OCI-LY1 (cell line): ENCODE results near the gene ELFN1.
"Not testable (repeated sequence)": the region's sequence is repeated elsewhere in the genome, so short reads cannot be mapped to it uniquely, and the experiment has no call there.

ENCODE experiments used
- H2AFZ ChIP-seq: fragments of 200-600 bp; sonication (generic), shearing (Covaris generic); 2 replicates; pipeline ENCODE4 v1.6.0; 2014; ENCODE audit warnings: antibody characterized with exemption, mild to moderate bottlenecking, low read length
- H3F3A ChIP-seq: fragments of 200-600 bp; sonication (generic), shearing (Covaris generic); 2 replicates; pipeline ENCODE4 v1.6.0; 2014; ENCODE audit warnings: mild to moderate bottlenecking, antibody characterized with exemption, low read length, moderate library complexity; ENCODE audit not compliant: insufficient read depth
- H3K27ac ChIP-seq: fragments of 200-600 bp; sonication (generic); 2 replicates; pipeline ENCODE4 v1.5.1; 2014; ENCODE audit warnings: low read length, mixed run types, mild to moderate bottlenecking, low read depth; ENCODE audit not compliant: poor library complexity, severe bottlenecking
- H3K27me3 ChIP-seq: fragments of 200-600 bp; sonication (generic); 2 replicates; pipeline ENCODE4 v1.6.0; 2014; ENCODE audit warnings: antibody characterized with exemption, mild to moderate bottlenecking, low read length, moderate library complexity; ENCODE audit not compliant: insufficient read depth
- H3K36me3 ChIP-seq: fragments of 200-600 bp; sonication (generic); 2 replicates; pipeline ENCODE4 v1.6.1; 2014; ENCODE audit warnings: mild to moderate bottlenecking, antibody characterized with exemption, low read length, moderate library complexity, mixed read lengths; ENCODE audit not compliant: insufficient read depth
- H3K4me1 ChIP-seq: fragments of 200-600 bp; sonication (generic); 2 replicates; pipeline ENCODE4 v1.5.1; 2014; ENCODE audit warnings: mild to moderate bottlenecking, low read length, moderate library complexity; ENCODE audit not compliant: insufficient read depth, severe bottlenecking
- H3K4me2 ChIP-seq: fragments of 200-600 bp; sonication (generic), shearing (Covaris generic); 2 replicates; pipeline ENCODE4 v1.6.1; 2014; ENCODE audit warnings: low read length
- H3K4me3 ChIP-seq: fragments of 200-600 bp; sonication (generic); 2 replicates; pipeline ENCODE4 v1.5.1; 2014; ENCODE audit warnings: low read length, low read depth, mild to moderate bottlenecking, mixed read lengths; ENCODE audit not compliant: poor library complexity, severe bottlenecking
- H3K79me2 ChIP-seq: fragments of 200-600 bp; shearing (Covaris generic); 2 replicates; pipeline ENCODE4 v1.6.1; 2016; ENCODE audit warnings: mixed run types, low read length, mixed read lengths; ENCODE audit not compliant: insufficient read depth
- H3K9ac ChIP-seq: fragments of 200-600 bp; sonication (generic), shearing (Covaris generic); 2 replicates; pipeline ENCODE4 v1.6.1; 2014; ENCODE audit warnings: mild to moderate bottlenecking, low read length, mixed read lengths
- H3K9me2 ChIP-seq: fragments of 200-600 bp; sonication (generic), shearing (Covaris generic); 2 replicates; pipeline ENCODE4 v1.6.1; 2014; ENCODE audit warnings: low read depth, mild to moderate bottlenecking, low read length, mixed read lengths
- H3K9me3 ChIP-seq: fragments of 200-600 bp; shearing (Covaris generic); 2 replicates; pipeline ENCODE4 v1.6.1; 2014; ENCODE audit warnings: low read length, mixed read lengths
- H4K20me1 ChIP-seq: fragments of 200-600 bp; sonication (generic), shearing (Covaris generic); 2 replicates; pipeline ENCODE4 v1.6.0; 2016; ENCODE audit warnings: mild to moderate bottlenecking, low read length; ENCODE audit not compliant: insufficient read depth
- EZH2 ChIP-seq: fragments of 200-600 bp; sonication (generic), shearing (Covaris generic); IDR thresholded peaks from 2 replicates; pipeline ENCODE4 v1.8.0; 2017; ENCODE audit warnings: borderline replicate concordance, mixed run types, mild to moderate bottlenecking, antibody characterized with exemption, low read length, moderate library complexity, mixed read lengths
- TF ChIP-seq, protein P1 (sequence below): fragments of 200-600 bp; sonication (generic), shearing (Covaris generic); IDR thresholded peaks from 2 replicates; pipeline ENCODE4 v1.5.1; 2017; ENCODE audit warnings: mild to moderate bottlenecking, antibody characterized with exemption, low read length, moderate library complexity, mixed read lengths

The ELFN1 gene

DNA sequence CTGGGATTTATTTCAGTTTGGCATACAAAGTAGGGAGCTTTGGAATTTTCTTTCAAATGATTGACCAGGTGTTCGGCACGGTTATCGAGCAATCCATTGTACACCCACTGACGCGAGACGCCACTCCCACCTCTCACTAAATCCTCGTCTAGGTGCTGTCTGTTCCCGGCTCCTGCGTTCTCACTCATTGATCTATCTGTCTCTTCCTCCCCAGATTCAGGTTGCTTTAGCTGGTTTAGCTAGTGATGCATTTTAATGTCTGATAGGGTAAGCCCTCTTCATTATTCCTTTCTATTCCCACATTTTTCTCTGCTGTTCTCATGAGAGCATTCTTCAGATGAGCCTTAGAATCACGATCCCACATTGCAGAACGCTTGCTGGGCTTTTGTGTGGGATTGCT lies 91.7 kb downstream of the ELFN1 start:
- Histone ChIP-seq H3K9ac (no peak overlapping the region), H4K20me1 (no peaks in the 10 kb centered on the region), H3K4me3 (no peak overlapping the region), H3K4me2 (no peak overlapping the region), H3K4me1 (peaks cover 3% of the 10 kb centered on the region), H3K9me2 (no peaks in the 10 kb centered on the region), H3K9me3 (no peaks in the 10 kb centered on the region), H3K27me3 (peaks cover 10% of the 10 kb centered on the region; the same call in 1 of the 2 replicates), H3K27ac (no peak overlapping the region), H2AFZ (no peak overlapping the region), H3K36me3 (no peaks in the 10 kb centered on the region), H3F3A (no peaks in the 10 kb centered on the region), H3K79me2 (no peaks in the 10 kb centered on the region)
- no peak for TF ChIP-seq EZH2
- TF ChIP-seq, protein P1, sequence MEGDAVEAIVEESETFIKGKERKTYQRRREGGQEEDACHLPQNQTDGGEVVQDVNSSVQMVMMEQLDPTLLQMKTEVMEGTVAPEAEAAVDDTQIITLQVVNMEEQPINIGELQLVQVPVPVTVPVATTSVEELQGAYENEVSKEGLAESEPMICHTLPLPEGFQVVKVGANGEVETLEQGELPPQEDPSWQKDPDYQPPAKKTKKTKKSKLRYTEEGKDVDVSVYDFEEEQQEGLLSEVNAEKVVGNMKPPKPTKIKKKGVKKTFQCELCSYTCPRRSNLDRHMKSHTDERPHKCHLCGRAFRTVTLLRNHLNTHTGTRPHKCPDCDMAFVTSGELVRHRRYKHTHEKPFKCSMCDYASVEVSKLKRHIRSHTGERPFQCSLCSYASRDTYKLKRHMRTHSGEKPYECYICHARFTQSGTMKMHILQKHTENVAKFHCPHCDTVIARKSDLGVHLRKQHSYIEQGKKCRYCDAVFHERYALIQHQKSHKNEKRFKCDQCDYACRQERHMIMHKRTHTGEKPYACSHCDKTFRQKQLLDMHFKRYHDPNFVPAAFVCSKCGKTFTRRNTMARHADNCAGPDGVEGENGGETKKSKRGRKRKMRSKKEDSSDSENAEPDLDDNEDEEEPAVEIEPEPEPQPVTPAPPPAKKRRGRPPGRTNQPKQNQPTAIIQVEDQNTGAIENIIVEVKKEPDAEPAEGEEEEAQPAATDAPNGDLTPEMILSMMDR, result no peak

DNA sequence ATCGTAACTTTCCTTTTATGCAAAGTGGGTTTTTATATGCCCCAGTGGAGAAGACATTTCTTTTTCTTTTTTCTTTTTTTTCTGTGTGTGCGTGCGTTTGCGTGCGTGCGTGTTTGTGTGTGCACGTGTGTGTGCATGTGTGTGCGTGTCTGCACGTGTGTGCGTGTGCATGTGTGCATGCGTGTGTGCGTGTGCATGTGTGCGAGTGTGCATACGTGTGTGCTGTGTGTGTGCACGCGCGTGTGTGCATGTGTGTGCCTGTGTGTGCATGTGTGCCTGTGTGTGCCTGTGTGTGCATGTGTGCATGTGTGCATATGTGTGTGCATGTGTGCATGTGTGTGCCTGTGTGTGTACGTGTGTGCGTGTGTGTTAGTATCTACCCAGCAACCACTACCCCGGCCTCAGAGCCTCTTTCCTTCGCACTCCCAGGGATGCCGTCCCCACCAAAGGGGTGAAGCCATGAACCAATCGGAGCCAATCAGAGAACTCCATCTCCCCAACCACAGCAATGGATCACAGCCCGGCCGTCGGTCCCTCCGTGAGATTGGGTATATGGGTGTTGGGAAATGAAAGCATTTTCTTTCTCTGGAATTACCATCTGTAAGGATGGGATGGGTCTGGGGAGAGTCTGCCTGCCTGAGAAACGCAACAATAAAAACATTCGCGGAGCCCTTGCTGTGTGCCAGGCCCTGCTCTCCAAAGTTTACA lies 92.3 kb downstream of the ELFN1 start:
- 0 out of 2 replicates have a peak, but pooled peaks cover 4% of the 10 kb centered on the region for H3K27me3 ChIP-seq
- no peaks in the 10 kb centered on the region for H3K4me1 ChIP-seq
- no peaks in the 10 kb centered on the region for H3K79me2 ChIP-seq
- no peaks in the 10 kb centered on the region for H3K9me2 ChIP-seq
- no peaks in the 10 kb centered on the region for H3K36me3 ChIP-seq
- no peaks in the 10 kb centered on the region for H3K9me3 ChIP-seq
- H3K4me3 ChIP-seq, result no peak overlapping the region
- no peak overlapping the region for H3K4me2 ChIP-seq
- no peak overlapping the region for H3K27ac ChIP-seq
- no peaks in the 10 kb centered on the region for H3F3A ChIP-seq
- no peaks in the 10 kb centered on the region for H4K20me1 ChIP-seq
- H2AFZ ChIP-seq, result no peak overlapping the region
- no peak overlapping the region for H3K9ac ChIP-seq
- TF ChIP-seq EZH2, result no peak
- TF ChIP-seq, protein P1, result no peak

DNA sequence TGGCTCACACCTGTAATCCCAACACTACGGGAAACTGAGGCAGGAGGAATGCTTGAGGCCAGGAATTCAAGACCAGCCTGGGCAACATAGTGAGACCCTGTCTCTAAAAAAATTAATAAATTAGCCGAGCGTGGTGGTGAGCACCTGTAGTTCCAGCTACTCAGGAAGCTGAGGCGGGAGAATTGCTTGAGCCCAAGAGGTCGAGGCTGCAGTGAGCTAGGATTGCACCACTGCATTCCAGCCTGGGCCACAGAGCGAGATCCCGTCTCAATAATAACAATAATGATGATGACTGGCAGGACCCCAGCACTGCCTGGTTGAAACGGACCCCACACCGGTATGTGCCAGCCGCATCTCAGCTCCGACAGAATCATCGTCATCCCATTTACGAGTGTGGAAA lies 93.0 kb downstream of the ELFN1 start:
- Histone ChIP-seq H3K9me2 (no peaks in the 10 kb centered on the region), H3K9ac (no peak overlapping the region), H3K27me3 (no peaks in the 10 kb centered on the region), H3K79me2 (no peaks in the 10 kb centered on the region), H3K4me1 (no peaks in the 10 kb centered on the region), H3K36me3 (no peaks in the 10 kb centered on the region), H3F3A (no peaks in the 10 kb centered on the region), H3K4me2 (no peak overlapping the region), H3K4me3 (no peak overlapping the region), H3K27ac (no peak overlapping the region), H3K9me3 (no peaks in the 10 kb centered on the region), H2AFZ (no peak overlapping the region), H4K20me1 (no peaks in the 10 kb centered on the region)
- TF ChIP-seq, protein P1, result no peak
- TF ChIP-seq EZH2, result no peak

DNA sequence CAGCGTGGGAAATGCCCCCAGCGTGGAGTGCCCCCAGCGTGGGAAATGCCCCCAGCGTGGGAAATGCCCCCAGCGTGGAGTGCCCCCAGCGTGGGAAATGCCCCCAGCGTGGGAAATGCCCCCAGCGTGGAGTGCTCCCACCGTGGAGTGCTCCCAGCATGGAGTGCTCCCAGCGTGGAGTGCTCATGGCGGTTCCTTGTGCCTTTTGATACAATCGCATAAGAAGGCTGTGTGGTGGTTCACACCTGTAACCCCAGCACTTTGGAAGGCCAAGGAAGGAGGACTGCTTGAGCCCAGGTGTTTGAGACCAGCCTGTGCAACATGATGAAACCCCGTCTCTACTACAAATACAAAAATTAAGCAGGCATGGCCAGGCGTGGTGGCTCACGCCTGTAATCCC lies 93.8 kb downstream of the ELFN1 start:
- H3K79me2 ChIP-seq, H3K4me1 ChIP-seq, H2AFZ ChIP-seq, H3K27me3 ChIP-seq, H3K4me2 ChIP-seq, H3K36me3 ChIP-seq, H3K27ac ChIP-seq, H4K20me1 ChIP-seq, H3K9ac ChIP-seq, H3K4me3 ChIP-seq, H3K9me3 ChIP-seq, H3F3A ChIP-seq, H3K9me2 ChIP-seq: not testable (repeated sequence)
